NK-92 (cell line): ENCODE results near the gene GRAMD2B.

Experiments
- DNase-seq: peaks from one replicate; lab custom pipeline; 2025; ENCODE audit not compliant: unreplicated experiment; lab: John Stamatoyannopoulos, UW

The GRAMD2B gene

GRCh38 chr5:126534553-126534952 lies 111.3 kb downstream of the GRAMD2B start:
- DNase-seq, result no peak

GRCh38 chr5:126535856-126536545 lies 112.8 kb downstream of the GRAMD2B start:
- no peak for DNase-seq

DNA sequence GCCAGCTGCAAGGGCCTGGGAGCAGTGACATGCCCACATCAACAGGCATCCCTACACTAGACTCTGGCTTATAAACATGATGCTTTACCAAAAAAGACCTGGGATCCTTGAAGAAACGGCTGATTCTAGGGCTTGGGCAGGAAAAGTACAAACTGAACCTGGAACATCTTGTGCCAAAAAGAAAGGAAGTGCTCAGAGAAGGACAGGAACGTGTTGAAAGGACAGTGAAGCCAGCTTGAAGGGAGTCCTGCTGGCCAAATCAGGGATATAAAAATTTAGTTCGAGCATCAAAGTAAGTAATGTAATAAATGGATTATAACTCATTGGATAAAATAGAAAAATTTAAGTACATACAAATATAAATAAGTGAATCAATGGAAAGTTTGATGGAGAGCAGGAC lies 113.7 kb downstream of the GRAMD2B start:
- DNase-seq, result no peak

DNA sequence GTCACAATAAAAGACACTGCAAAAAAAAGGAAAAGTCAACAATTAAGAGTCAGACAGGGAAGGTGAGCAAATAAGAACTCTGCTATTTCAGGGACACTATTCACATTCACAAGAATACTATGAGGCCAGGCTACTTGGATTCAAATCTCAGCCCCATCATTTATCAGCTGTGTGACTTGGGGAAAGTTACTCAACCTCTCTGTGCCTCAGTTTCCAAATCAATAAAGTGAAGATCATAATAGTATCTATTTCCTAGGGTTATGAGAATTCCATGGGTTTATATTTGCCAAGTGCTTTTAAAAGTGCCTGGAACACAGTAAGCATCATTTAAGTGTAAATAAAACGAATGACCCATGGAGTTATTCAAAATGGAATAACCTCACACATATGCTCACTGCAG lies 115.4 kb downstream of the GRAMD2B start:
- no peak for DNase-seq

DNA sequence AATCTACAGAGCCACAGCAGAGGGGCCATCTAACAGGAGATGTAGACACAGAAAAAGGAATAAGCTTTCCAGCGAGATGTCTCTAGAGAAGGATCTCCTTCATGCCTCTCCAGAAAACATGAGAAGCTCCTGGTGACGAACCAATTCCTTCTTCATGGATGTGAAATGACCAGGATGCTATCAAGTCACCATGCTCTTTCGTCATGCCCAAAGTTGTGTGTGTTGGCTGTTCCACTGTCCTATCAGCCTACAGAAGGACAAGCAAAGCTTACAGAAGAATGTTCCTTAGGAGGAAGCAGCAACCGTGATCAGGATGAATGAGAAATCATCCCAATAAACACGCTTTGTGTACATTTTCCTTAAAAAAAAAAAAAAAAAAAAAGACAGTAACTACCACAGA lies 117.4 kb downstream of the GRAMD2B start:
- no peak for DNase-seq

DNA sequence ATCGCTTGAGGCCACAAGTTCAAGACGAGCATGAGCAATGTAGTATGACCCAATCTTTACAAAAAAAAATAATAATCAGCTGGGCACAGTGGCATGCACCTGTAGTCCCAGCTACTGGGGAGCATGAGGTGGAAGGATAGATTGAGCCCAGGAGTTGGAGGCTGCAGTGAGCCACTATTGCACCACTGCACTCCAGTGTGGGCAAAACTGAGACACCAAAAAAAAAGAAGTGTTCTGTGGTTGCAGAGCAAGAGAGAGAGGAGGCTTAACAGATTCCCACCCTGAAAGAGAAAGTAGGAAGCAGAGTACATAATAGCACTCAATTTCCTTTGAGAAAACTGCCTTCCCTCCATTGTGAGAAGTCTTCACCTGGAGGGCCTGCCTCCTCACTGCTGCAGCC lies 119.2 kb downstream of the GRAMD2B start:
- no peak for DNase-seq

GRCh38 chr5:126543009-126543408 lies 119.8 kb downstream of the GRAMD2B start:
- no peak for DNase-seq

DNA sequence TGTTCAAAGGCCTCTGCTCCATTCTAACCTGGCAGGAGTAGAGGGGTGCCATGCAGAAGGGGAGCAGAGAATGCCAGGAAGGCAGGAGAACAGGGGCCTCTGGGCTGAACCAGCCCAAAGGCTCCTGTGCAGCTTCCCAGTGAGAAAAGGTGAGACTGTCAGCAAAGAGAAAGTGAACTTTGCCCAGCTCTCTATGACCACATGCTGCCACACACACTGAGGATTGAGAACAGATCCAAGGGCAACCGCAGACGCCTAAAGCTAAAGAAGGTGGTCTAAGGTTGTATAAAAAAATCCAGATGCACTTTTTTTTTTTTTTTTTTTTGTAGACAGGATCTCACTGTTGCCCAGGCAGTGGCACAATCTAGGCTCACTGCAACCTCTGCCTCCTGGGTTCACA lies 120.5 kb downstream of the GRAMD2B start:
- DNase-seq, result no peak
